Measurements from ENCODE around the gene DYNLRB1. TPM values are rescaled to one million over a fixed set of nuclear protein-coding genes. Genes with fewer than 3 reads are reported as not detected.

Gene DYNLRB1
- total RNA-seq, 1 donor from 2014 or later: 104 TPM

GRCh38 chr20:34581341-34582184, 65.3 kb downstream of the DYNLRB1 start:
- H3K36me3 Mint-ChIP-seq (ENCODE audit: low read depth): peaks cover 17% of the 10 kb centered on the region
- peak overlapping the region; percentile 38 for H3K4me3 Mint-ChIP-seq
- H3K9me3 Mint-ChIP-seq: no peaks in the 10 kb centered on the region
- H3K27ac Mint-ChIP-seq: peak overlapping the region; percentile 85
- peak; percentile 38 for DNase-seq (ENCODE audit: low spot score)
- H3K27me3 Mint-ChIP-seq (ENCODE audit: insufficient read depth): no peaks in the 10 kb centered on the region
- peaks cover 39% of the 10 kb centered on the region for H3K4me1 Mint-ChIP-seq (ENCODE audit: low read depth)
- intact Hi-C loops (cut with micrococcal nuclease): loop anchor here (1.0 to 5.0 kb wide), 4 partner anchors 23 to 138 kb away; partner anchors contain the start of gene MAP1LC3A

GRCh38 chr20:34582221-34582620, 66.0 kb downstream of the DYNLRB1 start:
- intact Hi-C loops (cut with micrococcal nuclease): loop anchor here (5.0 kb wide), 1 partner anchor 40 kb away; no protein-coding TSS in a partner anchor
- Mint-ChIP-seq H3K27ac (peak overlapping the region; percentile 85), H3K9me3 (no peaks in the 10 kb centered on the region), H3K4me1 (ENCODE audit: low read depth) (peaks cover 39% of the 10 kb centered on the region), H3K27me3 (ENCODE audit: insufficient read depth) (no peaks in the 10 kb centered on the region), H3K4me3 (no peak overlapping the region), H3K36me3 (ENCODE audit: low read depth) (peaks cover 17% of the 10 kb centered on the region)
- DNase-seq (ENCODE audit: low spot score): no peak

- intact Hi-C loops (cut with micrococcal nuclease): loop anchor here (5.0 kb wide), 1 partner anchor 39 kb away; no protein-coding TSS in a partner anchor
- no peaks in the 10 kb centered on the region for H3K27me3 Mint-ChIP-seq (ENCODE audit: insufficient read depth)
- peaks cover 39% of the 10 kb centered on the region for H3K4me1 Mint-ChIP-seq (ENCODE audit: low read depth)
- no peaks in the 10 kb centered on the region for H3K9me3 Mint-ChIP-seq
- H3K36me3 Mint-ChIP-seq (ENCODE audit: low read depth): peaks cover 20% of the 10 kb centered on the region
- H3K27ac Mint-ChIP-seq: peak overlapping the region; percentile 85
- no peak for DNase-seq (ENCODE audit: low spot score)
- no peak overlapping the region for H3K4me3 Mint-ChIP-seq
These were observed 66.7 kb downstream of the DYNLRB1 start for GRCh38 chr20:34582911-34583310.

- H3K27me3 Mint-ChIP-seq (ENCODE audit: insufficient read depth): no peaks in the 10 kb centered on the region
- H3K27ac Mint-ChIP-seq: no peak overlapping the region
- intact Hi-C loops (cut with micrococcal nuclease): loop anchor here (5.0 kb wide), 1 partner anchor 39 kb away; no protein-coding TSS in a partner anchor
- no peak for DNase-seq (ENCODE audit: low spot score)
- peaks cover 39% of the 10 kb centered on the region for H3K4me1 Mint-ChIP-seq (ENCODE audit: low read depth)
- no peak overlapping the region for H3K4me3 Mint-ChIP-seq
- peaks cover 18% of the 10 kb centered on the region for H3K36me3 Mint-ChIP-seq (ENCODE audit: low read depth)
- H3K9me3 Mint-ChIP-seq: no peaks in the 10 kb centered on the region
These were observed 67.3 kb downstream of the DYNLRB1 start for GRCh38 chr20:34583544-34583943.

- Mint-ChIP-seq H3K9me3 (no peaks in the 10 kb centered on the region), H3K36me3 (ENCODE audit: low read depth) (peaks cover 16% of the 10 kb centered on the region), H3K27me3 (ENCODE audit: insufficient read depth) (no peaks in the 10 kb centered on the region), H3K27ac (peak overlapping the region; percentile 19), H3K4me3 (no peak overlapping the region), H3K4me1 (ENCODE audit: low read depth) (peaks cover 28% of the 10 kb centered on the region)
- intact Hi-C loops (cut with micrococcal nuclease): no loop called here
- no peak for DNase-seq (ENCODE audit: low spot score)
These were observed 68.8 kb downstream of the DYNLRB1 start for GRCh38 chr20:34585019-34585418.

GRCh38 chr20:34586488-34587163, 70.4 kb downstream of the DYNLRB1 start:
- Mint-ChIP-seq H3K4me3 (no peak overlapping the region), H3K27me3 (ENCODE audit: insufficient read depth) (no peaks in the 10 kb centered on the region), H3K36me3 (ENCODE audit: low read depth) (peaks cover 10% of the 10 kb centered on the region), H3K27ac (no peak overlapping the region), H3K4me1 (ENCODE audit: low read depth) (peaks cover 12% of the 10 kb centered on the region), H3K9me3 (no peaks in the 10 kb centered on the region)
- DNase-seq (ENCODE audit: low spot score): no peak
- intact Hi-C loops (cut with micrococcal nuclease): no loop called here

Other genes starting within 250 kb of the DYNLRB1 start
- gene AHCY, start 213.1 kb upstream of the DYNLRB1 start, total RNA-seq: 130 and 132 TPM in 2 replicates
- gene ITCH, start 153.1 kb upstream of the DYNLRB1 start, total RNA-seq: 55.6 and 66.4 TPM in 2 replicates
- gene MAP1LC3A, start 42.3 kb downstream of the DYNLRB1 start, total RNA-seq: 6.1 and 7.3 TPM in 2 replicates
- gene PIGU, start 160.7 kb downstream of the DYNLRB1 start, total RNA-seq: 24.8 and 25.9 TPM in 2 replicates
- gene TP53INP2, start 187.9 kb downstream of the DYNLRB1 start, total RNA-seq: 3.2 and 3.5 TPM in 2 replicates